GM21360 (cell line): ENCODE measurements around the gene SRGAP1.

Experiments
- ATAC-seq: cut with Tn5 transposase; IDR thresholded peaks from one replicate; pipeline ENCODE4 v1.9.1; 2021; ENCODE audit warnings: mild to moderate bottlenecking, moderate library complexity; ENCODE audit not compliant: unreplicated experiment

SRGAP1 gene

DNA sequence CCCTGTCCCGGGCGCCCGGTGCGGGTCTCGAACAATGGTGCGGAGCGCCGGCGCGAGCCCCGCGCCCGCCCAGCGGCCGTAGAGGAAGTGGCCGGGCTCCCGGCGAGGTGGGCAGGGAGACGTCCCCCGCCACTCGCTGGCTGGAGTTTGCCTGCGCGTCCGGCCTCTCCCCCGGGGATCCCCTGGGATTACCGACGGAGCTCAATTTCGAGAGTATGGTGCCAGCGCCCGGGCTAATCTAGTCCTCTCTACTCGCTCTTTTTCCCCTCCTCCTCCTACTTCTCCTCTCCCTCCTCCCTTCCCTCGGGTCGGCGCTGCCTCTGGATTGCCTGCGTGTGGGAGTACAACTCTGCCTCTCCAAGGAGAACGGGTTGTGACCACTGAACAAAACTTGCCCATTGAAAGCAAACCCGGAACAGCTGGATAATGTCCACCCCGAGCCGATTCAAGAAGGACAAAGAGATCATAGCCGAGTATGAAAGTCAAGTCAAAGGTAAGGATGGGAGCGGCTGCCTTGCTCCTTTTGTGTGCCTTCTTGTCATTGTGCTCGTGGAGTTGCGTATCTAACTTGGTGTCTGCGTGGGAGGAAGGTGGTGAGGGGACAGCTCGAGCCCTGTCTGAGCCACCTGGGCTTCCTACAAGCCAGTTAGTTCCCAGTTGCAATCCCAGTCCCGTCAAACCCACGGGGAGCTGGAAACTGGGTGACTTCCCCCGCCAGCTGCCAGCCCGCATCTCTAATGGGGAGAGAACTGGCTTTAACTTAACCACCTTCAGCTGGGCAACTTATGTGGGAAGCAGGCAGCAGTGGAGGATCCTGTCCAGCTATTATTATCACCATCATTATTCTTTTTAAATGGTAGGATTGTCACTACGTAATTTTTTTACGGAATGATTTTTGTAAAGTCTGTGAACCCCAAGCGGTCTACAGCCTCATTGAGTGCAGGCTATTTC, at the start of gene SRGAP1:
Gene SRGAP1 (plus strand): TSS at position 310 of the 951 bp plus-strand sequence. CDS start 117 bp downstream, at position 427.
- ATAC-seq, result peak; percentile 14

GRCh38 chr12:63795032-63795687, 49.3 kb upstream of the SRGAP1 start:
- ATAC-seq, result no peak

GRCh38 chr12:63795944-63796343, 48.6 kb upstream of the SRGAP1 start:
- ATAC-seq, result no peak

DNA sequence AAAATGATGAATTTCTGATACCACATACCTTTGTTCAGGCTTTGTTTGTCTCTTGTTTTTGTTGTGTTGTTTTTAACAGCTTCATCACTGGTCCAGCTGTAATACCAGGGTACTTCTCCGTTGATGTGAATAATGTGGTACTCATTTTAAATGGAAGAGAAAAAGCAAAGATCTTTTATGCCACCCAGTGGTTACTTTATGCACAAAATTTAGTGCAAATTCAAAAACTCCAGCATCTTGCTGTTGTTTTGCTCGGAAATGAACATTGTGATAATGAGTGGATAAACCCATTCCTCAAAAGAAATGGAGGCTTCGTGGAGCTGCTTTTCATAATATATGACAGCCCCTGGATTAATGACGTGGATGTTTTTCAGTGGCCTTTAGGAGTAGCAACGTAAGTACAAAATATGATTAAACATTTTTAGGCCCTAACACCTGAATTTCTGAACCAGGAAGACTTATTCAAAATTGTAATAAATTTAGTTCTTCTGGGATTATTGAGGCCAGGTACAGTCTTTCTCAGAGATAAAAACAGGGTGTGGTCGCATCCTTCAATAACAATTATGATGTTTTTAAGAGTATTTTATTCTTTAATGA, 42.4 kb upstream of the SRGAP1 start:
- ATAC-seq, result peak; percentile 72

DNA sequence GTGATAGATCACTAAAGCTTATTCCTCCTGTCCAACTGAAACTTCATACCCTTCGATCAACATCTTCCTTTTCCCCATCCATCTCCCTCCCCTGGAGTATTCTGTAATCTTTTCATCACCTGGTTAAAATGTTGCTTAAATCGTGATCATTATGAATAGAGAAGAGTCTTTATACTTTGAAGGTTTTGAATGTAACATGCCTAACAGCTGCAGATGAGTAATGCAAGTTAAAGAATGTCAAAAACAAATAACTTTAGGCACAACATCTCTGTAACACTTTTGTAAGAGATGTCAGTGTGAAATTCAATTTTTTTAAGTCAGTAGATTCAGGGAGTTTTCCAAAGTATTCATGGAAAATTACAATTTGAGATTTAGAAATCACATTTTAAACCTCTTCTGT, 39.8 kb upstream of the SRGAP1 start:
- ATAC-seq, result no peak

- no peak for ATAC-seq
These were observed 38.5 kb upstream of the SRGAP1 start for GRCh38 chr12:63805704-63806672.

- no peak for ATAC-seq
These were observed 35.9 kb upstream of the SRGAP1 start for GRCh38 chr12:63808631-63809030.

DNA sequence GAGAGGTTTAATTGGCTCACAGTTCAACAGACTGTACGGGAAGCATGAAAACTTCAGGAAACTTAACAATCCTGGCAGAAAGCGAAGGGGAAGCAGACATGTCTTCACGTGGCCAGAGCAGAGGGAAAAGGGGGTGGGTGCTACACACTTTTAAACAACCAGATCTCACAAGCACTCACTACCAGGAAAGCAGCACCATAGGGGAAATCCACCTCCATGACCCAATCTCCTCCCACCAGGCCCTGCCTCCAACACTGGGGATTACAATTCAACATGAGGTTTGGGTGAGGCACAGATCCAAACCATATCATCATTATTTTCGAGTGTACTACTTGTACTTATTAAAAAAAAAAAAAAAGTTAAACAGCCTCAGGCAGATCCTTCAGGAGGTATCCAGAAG, 34.9 kb upstream of the SRGAP1 start:
- no peak for ATAC-seq

- no peak for ATAC-seq
These were observed 33.2 kb upstream of the SRGAP1 start for GRCh38 chr12:63811334-63811733.

- ATAC-seq, result no peak
These were observed 32.7 kb upstream of the SRGAP1 start for GRCh38 chr12:63811755-63812154.

GRCh38 chr12:63814146-63814772, 30.2 kb upstream of the SRGAP1 start:
- ATAC-seq, result peak; percentile 30

GRCh38 chr12:63815482-63815852, 29.0 kb upstream of the SRGAP1 start:
- ATAC-seq, result no peak

GRCh38 chr12:63816031-63816430, 28.5 kb upstream of the SRGAP1 start:
- no peak for ATAC-seq

GRCh38 chr12:63820427-63820826, 24.1 kb upstream of the SRGAP1 start:
- ATAC-seq, result no peak

DNA sequence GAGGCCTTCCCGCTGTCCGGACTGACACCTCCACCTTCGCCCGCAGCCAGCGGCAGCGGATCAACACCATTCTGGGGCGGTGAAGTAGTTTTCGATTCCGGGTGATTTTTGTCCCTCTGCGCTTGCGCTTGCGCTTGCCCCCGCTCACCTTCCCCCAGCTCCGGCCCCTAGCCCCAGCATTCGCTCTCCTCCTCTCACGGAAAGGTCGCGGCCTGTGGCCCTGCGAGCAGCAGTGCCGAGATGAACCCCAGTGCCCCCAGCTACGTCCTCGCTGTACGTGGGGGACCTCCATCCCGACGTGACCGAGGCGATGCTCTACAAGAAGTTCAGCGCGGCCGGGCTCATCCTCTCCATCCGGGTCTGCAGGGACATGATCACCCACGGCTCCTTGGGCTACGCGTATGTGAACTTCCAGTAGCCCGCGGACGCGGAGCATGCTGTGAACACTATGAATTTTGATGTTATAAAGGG, 22.7 kb upstream of the SRGAP1 start:
- ATAC-seq, result no peak

GRCh38 chr12:63822352-63822751, 22.1 kb upstream of the SRGAP1 start:
- no peak for ATAC-seq

DNA sequence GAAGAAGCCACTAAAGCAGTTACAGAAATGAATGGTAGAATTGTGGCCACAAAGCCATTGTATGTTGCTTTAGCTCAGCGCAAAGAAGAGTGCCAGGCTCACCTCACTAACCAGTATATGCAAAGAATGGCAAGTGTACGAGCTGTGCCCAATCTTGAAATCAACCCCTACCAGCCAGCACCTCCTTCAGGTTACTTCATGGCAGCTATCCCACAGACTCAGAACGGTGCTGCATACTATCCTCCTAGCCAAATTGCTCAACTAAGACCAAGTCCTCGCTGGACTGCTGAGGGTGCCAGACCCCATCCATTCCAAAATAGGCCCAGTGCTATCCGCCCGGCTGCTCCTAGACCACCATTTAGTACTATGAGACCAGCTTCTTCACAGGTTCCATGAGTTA, 21.5 kb upstream of the SRGAP1 start:
- no peak for ATAC-seq

DNA sequence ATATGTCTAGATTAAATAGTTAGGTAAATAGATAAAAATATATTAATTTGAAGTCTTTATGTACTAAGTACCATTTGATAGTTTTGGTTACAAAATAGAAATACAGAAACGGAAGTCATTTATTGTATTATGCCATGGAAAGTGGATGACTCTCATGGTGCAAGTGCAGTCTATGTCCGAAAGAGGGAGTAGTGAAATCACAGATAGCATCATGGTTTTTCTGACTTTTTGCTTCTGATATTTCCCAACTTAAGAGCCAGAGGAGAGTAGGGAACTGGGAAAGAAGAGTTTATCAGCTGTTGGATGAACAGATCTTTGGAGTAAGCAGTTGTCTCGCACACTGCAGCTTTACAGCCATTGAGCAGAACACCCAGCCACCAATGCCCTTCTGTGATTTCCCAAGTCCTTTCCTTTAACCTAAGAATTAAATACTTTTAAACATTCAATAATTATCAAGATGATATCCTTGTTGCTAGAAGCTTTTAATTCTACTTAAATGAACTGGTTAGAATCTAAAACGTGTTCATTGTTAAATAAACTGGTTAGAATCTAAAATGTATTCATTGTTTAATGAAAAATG, 18.4 kb upstream of the SRGAP1 start:
- peak; percentile 87 for ATAC-seq

- no peak for ATAC-seq
These were observed 15.6 kb upstream of the SRGAP1 start for GRCh38 chr12:63828867-63829266.

DNA sequence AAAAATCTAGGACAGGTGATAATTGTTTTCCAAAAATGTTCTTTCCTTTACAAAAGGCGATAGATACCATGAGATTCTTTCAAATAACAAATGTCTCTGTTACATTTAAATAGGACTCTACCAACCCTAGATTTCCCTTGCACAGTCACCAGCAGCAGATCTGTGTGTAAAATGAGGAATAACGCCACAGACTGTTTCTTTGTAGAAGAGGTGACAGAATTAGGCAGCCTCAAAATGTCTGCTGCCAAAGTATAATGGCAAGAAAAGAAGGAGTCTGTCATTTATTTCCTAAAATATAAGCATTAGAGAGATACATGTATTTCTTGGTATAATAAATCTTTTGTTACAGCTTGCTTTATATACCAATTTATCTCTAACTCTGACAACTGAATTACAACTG, 8.5 kb upstream of the SRGAP1 start:
- ATAC-seq, result no peak
